CD4-positive, alpha-beta T cell treated with Interleukin-2 at 100 ng/mL for 4 hours (primary cell): ENCODE data around the gene SLC9A8.
"Not testable (repeated sequence)": the region's sequence is repeated elsewhere in the genome, so short reads cannot be mapped to it uniquely, and the experiment has no call there.

Experiments used
- DNase-seq: peaks from one replicate; pipeline ENCODE4 v3.0.0-alpha.2; 2020; ENCODE audit warnings: low spot score

The SLC9A8 gene

DNA sequence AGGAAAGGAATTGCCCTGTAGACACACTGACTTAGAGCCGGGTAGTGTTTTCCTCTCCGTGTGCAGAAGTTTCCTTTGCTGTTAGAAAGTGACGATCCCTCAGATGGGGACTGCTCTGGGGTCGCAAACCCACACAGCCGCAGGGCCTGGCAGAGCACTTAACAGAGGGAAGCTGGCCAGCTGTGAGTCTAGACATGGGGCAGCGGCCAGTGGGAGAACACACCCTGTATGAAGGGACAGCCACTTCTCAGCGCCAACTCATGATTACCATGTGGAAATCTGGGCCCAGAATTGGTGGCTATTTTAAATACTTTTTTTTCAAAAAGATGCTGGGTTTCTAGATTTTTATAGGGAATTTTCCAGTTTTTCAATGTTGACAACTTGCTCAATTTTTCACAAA lies 39.4 kb downstream of the SLC9A8 start:
- DNase-seq, result no peak

DNA sequence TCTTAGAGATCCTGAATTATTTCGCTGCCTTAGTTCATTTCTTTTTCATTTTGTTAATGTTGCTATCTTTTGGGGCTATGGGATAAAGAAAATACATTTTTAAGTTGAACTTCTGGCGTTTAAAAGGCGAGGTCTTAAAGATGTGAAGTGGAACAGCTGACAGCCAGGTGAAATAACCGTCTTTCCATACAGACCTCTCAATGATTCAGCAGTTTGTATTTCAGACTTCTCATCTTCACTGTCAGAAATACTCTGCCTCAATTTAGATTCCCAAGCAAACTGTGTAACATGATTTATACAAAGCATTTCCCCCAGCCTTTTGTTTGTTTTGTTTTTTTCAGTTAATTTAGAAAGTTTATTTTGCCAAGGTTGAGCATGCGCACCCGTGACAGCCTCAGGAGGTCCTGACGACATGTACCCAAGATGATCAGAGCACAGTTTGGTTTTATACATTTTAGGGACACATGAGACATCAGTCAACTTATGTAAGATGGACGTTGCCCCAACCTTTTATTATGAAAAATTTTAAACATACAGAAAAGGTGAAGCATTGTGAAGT lies 40.0 kb downstream of the SLC9A8 start:
- no peak for DNase-seq

DNA sequence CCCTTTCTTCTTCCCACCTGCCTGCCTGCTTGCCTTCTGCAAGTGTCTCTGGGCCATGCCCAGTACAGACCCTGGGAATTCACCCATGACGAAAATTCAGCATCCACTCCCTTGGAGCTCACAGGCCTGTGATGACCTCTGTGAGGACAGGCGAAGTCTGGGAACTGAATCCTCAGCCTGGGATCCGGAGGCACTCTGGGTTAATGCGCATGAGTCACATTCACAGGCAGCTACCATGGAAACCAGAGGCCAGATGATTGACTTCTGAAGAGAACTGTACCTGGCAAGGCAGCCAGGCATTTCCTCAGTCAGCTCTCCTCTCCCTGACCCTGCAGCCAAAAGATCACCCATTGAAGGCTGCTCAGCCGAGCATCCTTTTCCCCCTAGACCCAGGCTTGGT lies 41.0 kb downstream of the SLC9A8 start:
- no peak for DNase-seq

DNA sequence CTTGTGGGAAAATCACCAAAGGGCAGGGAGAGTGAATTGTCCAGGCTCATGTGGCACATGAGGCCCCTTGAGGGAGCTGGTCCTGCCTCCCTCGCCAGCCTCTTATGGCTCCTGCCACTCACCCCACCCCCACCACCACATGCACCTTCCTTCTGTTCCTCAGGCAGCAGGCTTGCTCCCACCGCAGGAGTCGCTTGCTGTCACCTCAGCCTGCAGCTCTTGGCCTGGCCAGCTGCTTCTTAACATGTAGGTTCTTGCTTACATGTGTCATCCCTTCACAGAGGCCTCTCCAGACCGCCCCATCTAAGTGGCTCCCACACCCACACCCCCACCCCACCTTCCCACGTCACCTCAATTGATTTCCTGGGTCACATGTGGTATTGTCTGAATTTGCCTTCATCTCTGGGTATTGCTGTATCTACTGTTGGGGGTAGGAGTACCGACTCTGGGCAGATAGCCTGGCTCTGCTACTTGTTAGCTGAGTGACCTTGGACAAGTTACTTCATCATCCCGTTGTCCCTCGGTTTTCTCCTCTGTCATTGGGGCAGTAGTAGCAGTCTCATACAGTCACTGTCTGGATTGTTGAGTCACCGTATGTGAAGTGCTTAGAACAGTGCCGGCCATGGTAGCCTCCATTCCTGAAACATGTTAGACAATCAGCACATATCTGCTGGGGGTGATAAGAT lies 41.7 kb downstream of the SLC9A8 start:
- DNase-seq, result no peak

DNA sequence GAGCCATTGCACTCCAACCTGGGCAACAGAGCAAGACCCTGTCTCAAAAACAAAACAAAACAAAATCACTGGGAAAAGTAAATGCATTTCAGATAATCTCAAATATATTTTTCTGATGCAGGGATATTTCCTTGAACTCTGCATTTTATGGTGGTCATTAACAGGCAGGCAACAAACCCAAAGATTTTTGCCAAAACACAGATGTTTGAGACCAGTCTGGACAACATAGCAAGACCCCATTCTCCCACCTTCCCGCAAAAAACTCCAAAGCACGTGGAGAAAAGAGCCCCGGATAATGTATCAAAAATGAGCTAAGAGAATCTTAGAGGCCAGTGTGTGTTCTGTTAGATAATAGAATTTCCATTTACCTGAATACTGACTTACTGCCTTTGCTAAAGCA lies 44.3 kb downstream of the SLC9A8 start:
- DNase-seq, result no peak

DNA sequence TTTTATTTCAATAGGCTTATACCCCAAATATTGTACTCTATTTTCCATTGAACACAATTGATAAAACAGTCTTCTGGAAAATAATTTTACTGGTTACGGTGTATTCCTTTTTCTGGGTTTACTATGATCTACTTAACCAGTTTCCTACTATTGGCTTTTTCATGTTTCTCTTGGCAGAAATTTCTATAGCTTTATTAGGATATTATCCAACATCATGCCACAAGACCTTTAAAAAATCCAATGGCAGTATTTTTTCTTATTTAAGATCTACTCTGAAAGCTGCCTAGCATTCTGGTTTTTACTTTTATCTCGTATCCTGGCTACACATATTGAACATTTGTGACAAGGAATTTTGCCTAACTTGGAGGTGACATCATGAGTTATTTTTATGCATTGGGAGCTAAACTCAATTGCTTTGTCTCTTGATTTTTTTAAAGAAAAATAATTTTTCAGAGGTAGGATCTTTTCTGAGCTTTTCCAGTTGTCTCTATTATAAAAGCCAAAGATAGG lies 45.5 kb downstream of the SLC9A8 start:
- DNase-seq, result no peak

DNA sequence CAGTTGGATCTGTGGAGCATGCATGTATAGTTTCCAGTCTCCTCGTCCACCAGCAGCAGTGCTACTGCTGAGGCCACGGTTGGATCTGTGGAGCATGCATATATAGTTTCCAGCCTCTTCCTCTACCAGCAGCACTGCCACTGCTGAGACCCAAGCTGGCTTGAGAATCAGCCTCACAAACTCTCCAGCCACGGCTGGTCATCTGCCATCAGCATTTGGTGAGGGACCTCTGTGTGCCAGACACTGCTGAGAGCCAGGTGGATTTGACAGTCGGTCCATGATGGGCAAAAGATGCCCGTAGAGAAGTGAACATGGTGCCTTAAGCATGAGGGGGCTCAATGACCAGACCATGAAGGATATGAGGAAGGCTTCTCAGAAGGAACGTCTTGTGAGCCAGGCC lies 46.4 kb downstream of the SLC9A8 start:
- no peak for DNase-seq

DNA sequence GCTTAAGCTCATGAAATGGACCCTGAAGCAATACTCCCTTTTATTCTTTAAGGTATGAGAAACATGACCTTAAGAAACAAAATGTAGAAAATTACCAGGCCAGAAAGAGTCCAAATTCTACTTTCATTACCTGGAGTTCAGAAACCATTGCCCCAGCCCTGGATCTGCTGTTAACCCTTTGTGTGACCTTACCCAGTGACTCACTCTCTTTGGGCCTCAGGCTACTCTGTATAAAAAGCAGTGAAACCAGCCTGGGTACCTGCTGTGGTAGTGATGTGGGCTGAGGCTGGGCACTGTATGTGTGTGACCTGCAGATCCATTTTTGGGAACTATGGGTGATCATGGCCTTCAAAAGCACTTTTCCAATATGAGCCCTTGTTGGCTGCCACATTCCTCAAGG lies 47.2 kb downstream of the SLC9A8 start:
- DNase-seq, result no peak

DNA sequence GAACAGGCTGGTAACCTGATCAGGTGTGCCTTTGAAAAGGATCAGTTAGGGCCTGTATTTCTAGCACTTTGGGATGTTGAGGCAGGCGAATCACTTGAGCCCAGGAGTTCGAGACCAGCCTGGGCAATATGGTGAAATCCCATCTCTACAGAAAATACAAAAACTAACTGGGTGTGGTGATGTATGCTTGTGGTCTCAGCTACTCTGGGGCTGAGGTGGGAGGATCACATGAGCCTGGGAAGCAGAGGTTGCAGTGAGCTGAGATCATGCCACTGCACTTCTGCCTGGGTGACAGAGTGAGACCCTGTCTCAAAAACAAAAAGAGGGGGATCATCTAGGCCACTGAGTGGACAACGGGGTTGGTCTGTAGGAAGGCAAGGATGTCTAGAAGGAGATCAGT lies 48.6 kb downstream of the SLC9A8 start:
- not testable (repeated sequence) for DNase-seq

DNA sequence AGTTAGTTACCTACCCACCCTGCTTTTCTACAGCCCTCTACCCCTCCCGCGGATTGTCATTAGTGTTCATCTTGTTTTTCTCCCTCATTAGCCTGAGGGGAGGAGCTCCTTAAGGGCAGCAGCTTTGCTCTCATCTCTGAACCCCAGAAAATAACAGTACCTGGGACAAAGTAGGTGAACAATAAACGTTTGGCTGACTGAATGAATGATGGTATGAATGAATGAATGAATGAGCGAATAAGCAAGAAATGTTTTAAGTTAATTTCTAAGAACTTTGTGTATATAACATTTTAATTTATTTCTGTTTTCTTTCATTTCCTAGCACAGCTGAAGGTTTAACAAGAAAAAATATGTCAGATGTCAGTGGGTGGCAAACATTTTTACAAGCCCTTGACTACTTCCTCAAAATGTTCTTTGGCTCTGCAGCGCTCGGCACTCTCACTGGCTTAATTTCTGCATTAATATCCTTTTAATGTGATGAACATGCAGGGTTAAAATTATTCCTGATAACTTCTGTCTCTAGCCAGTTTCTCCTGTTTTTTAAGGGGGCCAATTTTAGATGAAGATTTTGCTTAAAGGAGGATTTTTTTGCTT lies 50.1 kb downstream of the SLC9A8 start:
- no peak for DNase-seq

DNA sequence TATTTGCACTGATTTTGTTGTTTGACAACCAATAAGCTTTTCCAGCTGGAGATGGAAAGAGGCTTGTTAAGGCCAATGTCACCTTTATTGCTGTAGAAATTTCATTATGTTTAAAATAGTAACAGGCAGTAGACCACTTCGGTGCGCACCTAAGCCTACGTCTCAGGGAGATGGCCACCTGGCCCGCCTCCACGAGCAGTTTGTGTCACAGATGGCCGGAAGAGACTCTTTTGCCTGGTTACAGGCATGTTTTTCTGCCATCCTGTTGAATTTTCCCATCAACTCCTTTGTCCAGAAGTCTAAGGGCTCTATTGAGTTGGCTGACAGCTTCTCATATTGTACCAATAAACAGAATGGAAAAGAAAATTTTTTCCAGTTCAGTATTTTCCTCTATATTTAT lies 51.0 kb downstream of the SLC9A8 start:
- DNase-seq, result no peak

DNA sequence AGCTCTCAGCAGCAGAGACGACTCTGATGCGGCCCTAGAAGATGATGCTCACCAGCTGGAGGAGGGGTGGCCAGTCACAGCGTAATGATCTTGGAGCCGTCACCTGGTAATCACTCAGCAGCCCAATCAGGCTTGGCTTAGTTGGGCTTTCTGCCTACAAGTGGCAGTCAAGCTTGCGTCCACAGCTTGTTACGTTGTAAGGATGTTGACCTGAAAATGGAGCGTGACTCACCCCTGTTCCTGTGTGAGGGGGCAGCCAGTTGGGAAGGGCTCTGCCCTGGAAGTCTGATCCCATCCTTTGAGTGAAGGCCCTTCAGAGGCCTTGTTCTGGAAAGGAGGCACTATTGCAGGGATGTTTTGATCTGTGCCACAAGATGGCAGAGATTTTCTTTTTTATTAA lies 52.9 kb downstream of the SLC9A8 start:
- no peak for DNase-seq

DNA sequence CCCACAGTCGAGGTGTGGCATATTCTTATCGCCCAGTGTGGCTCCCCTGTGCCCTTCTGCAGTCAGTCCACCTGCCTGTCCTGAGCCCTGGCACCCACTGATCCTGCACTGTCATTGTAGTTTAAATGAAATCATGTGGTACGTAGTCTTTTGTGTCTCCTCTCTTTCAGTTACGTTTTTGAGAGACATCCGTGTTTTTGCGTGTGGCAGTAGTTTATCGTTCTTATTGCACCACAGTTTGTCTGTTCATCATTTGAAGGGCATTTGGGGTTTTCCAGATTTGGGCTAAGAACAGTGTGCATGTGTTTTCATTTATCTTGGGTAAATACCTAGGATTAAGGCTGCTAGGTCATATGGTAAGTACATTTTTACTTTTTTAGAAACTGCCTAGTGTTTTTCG lies 53.4 kb downstream of the SLC9A8 start:
- DNase-seq, result no peak

DNA sequence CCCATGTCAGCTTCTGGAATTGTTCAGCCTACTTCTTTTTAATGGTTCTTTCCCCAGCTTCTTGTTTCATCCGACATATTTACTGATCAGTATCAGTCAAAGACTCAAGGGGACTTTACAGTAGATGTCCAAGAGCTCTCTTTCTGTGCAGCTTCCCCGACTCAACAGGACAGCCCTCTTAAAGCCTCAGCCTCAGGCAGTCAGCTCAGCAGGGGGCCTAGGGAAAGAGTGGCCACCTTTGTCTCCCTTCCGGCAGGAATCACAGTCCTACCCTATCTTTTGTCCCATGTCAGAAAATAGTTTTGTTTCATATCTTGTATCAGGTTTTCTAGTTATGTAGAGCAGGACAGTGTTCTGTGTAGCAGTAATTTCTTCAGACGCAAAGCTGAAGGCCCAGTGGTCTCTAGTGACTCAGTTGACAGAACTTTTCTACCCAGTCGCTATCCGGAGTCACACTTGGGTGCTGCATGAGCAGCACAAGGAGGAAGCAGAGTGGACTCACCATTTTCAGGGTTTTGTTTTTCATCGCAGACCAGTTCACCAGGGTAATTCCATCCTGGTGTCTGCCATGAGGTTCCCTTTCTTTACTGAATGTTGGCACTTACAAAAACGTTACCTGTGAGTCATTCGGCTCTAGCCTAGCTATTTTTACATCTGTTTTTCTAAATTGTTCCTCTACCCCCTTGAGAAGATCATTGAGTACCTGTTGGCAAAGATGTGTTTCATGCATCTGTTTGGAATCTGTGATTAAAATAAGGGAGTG lies 55.0 kb downstream of the SLC9A8 start:
- DNase-seq, result no peak

DNA sequence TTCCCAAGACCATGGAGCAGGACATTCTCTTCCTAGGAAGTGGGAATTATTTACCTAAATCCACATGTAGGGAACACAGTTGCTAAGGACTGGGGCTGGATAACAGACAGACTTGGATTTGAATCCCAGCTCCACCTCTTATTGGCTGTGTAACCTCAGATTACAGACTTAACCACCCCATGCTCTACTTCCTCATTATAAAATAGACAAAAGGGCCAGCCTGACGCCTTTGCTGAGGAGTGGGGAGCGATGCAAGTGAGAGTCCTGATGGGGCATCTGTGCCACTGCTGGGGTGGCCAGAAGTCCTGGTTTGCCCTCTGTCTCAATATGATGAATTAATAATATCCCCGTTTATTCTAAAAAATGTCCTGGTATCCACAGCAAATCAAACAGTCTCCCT lies 55.9 kb downstream of the SLC9A8 start:
- no peak for DNase-seq

DNA sequence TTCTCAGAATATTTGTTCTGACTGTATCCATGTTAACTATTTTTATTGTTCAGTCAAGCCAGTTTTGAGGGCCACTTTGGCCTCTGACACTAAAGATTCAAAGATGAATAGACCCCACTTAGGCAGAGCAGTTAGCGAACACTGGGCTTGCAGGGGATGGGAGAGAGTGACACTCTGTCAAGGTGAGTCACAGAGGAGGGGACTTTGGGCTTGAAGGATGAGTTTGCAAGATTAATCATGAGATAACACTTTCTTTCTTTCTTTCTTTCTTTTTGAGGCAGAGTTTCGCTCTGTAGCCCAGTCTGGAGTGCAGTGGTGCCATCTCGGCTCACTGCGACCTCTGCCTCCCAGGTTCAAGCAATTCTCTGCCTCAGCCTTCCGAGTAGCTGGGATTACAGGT lies 56.3 kb downstream of the SLC9A8 start:
- no peak for DNase-seq

DNA sequence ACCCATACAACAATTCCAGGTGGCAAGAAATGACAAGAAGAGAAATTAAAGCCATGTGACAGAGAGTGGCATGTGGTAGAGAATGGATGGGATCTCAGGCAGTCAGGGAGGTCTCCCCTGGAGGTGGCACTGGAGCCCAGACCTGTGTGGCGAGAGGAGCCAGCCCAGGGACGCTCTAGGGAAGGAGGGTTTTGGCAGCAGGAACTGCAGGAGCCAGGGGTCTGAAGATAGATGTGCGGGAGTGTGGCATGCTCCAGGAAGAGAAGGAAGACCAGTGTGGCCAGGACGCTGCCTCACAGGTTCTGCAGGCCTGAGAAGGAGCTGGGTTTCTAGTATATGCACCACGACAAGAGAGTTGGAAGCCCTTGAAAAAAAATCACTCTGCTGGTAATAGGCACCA lies 57.6 kb downstream of the SLC9A8 start:
- DNase-seq, result no peak

DNA sequence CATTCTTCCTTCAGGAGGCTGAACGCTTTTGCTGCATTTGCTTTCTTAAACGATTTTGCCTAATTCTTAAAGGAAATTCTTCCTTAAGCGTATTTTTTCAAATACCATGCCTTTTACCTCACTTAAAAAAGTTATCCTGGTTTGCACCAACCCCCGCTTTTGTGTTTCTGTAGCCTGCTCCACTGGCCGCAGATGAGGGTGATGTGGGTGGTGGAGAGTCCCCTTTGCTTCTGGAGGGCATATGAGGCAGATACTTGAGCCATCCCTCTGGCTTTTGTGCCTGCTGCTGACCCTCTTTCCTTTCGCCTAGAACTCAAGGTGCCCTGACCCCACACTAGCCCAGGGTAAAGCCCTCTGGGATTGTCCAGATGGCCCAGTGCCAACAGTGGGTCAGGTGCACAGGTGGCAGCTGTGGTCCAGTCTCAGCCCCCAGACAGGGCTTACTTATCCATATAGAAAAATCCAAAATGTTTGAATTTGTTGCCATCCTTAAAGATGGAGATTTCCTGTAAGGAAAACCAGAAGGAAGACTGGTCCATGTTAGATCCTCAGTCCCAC lies 58.8 kb downstream of the SLC9A8 start:
- no peak for DNase-seq

DNA sequence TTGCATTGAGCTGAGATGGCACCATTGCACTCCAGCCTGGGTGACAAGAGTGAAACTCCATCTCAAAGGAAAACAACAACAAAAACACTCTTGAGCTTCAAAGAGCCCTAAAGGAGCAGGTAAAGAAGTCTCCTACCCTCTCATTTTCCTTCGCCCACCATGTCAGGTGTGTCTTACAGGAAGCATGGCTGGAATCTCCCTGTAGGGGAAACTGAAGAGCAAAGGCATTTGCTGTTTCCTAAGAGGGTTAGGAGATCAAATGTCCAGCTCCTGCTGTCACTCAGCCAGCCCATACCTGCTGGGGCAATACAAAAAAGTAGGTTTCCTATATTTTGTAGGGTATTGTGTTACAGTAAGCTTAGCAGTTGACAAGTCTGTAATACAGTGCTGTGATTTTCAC lies 59.4 kb downstream of the SLC9A8 start:
- DNase-seq, result no peak

DNA sequence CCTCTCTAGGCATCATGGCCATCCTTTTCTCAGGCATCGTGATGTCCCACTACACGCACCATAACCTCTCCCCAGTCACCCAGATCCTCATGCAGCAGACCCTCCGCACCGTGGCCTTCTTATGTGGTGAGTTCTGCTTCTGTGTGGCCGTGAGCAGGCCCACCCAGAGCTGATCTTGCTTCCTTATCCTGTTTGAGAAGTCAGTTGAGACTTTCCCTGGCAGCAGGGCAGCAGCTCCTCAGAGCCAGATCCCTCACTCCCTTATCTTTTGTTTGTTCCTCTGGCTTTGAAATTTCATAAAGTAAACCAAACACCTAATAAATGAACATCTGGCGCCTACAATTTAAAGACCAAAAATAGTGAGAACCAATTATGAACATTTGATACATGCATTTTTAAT lies 62.1 kb downstream of the SLC9A8 start:
- DNase-seq, result no peak

DNA sequence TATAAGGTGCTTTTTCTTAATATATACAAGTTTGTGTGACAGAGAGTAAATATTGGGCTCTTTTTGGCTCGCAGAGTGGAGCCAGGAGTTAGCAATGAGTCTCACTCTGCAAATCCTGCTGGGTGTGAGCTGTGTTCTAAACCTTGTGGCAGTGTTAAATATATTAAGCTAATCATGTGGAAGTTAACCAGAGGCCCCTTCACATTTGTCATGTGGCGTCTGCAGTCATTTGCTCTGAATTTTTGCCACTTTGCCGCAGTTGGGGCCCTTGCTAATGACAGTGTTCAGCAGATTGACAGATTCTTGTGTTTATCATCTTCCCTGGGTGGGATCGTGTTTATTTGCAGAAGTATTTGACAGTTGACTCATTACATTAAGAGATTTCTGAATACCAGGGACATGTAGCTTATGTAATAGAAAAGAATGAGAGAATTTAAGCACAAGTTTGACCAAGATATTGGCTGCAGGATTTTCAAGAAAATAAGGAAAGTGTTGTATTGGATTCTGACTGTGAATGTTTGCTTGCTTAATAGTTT lies 64.8 kb downstream of the SLC9A8 start:
- DNase-seq, result no peak

DNA sequence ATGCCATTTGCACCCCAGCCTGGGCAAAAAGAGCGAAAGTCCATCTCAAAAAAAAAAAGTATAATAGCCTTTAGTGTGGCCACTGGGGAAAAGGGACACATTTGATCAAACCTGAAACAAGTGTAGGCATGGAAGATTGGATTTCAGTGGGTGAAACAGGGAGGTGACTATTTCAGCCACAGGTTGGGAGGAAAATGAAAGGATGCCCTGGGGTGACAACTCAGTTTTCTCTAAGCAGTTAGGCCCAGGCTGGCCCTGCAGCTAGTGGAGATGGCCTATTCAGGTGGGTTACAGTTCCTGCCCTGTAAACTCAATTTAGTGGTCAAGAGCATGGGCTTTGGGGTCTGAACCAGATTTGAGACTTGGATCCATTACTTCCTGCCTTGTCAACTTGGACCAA lies 66.3 kb downstream of the SLC9A8 start:
- no peak for DNase-seq
